Activated CD4-positive, alpha-beta T cell treated with anti-CD3 and anti-CD28 coated beads, Interleukin-2, amount 10 ng/mL, durations not matched to agents 24 days and 14 days (primary cell): ENCODE results near the gene DCHS2. TPM values are rescaled to one million over a fixed set of nuclear protein-coding genes. Genes with fewer than 3 reads are reported as not detected.

ENCODE experiments used
- DNase-seq: peaks from one replicate; pipeline ENCODE4 v3.0.0; 2022
- H3K27ac Mint-ChIP-seq: one replicate; pipeline ENCODE4 v1.8.0; 2022; ENCODE audit warnings: mild to moderate bottlenecking, mixed read lengths
- H3K27me3 Mint-ChIP-seq: one replicate; pipeline ENCODE4 v1.8.0; 2022; ENCODE audit warnings: mixed read lengths
- H3K36me3 Mint-ChIP-seq: one replicate; pipeline ENCODE4 v1.8.0; 2022; ENCODE audit warnings: low read depth, mild to moderate bottlenecking, mixed read lengths
- H3K4me1 Mint-ChIP-seq: one replicate; pipeline ENCODE4 v1.8.0; 2021; ENCODE audit warnings: mixed read lengths
- H3K4me3 Mint-ChIP-seq: one replicate; pipeline ENCODE4 v1.8.0; 2022; ENCODE audit warnings: mild to moderate bottlenecking, moderate library complexity, mixed read lengths
- H3K9me3 Mint-ChIP-seq: one replicate; pipeline ENCODE4 v1.8.0; 2021; ENCODE audit warnings: mixed read lengths
- intact Hi-C: fragments of 100-400 bp; cut with micrococcal nuclease; formaldehyde crosslinking; loops from one replicate; pipeline ENCODE4 v1.15.1; 2023
- total RNA-seq: library from RNA; stranded (reverse); gene quantifications from 2 replicates; pipeline ENCODE4 v1.2.3, GENCODE V29; 2022

The DCHS2 gene
- total RNA-seq, 1 donor from 2014 or later = not detected

GRCh38 chr4:154454710-154455109 lies 36.9 kb downstream of the DCHS2 start:
- H3K27ac Mint-ChIP-seq = no peak overlapping the region
- DNase-seq = no peak
- intact Hi-C loops = no loop called here
- H3K36me3 Mint-ChIP-seq = no peaks in the 10 kb centered on the region
- H3K9me3 Mint-ChIP-seq = no peaks in the 10 kb centered on the region
- H3K27me3 Mint-ChIP-seq = peaks cover 1% of the 10 kb centered on the region
- no peaks in the 10 kb centered on the region for H3K4me1 Mint-ChIP-seq
- no peak overlapping the region for H3K4me3 Mint-ChIP-seq

GRCh38 chr4:154452798-154453346 lies 38.7 kb downstream of the DCHS2 start:
- Mint-ChIP-seq H3K27ac (no peak overlapping the region), H3K4me3 (no peak overlapping the region), H3K27me3 (no peaks in the 10 kb centered on the region)

GRCh38 chr4:154450966-154451365 lies 40.6 kb downstream of the DCHS2 start:
- H3K9me3 Mint-ChIP-seq = no peaks in the 10 kb centered on the region
- intact Hi-C loops = no loop called here
- no peaks in the 10 kb centered on the region for H3K36me3 Mint-ChIP-seq
- no peak for DNase-seq
- no peaks in the 10 kb centered on the region for H3K27me3 Mint-ChIP-seq
- H3K4me1 Mint-ChIP-seq = no peaks in the 10 kb centered on the region
- no peak overlapping the region for H3K4me3 Mint-ChIP-seq
- no peak overlapping the region for H3K27ac Mint-ChIP-seq

More at GRCh38 chr4:154452798-154453346, 38.7 kb downstream of the DCHS2 start:
- intact Hi-C loops = no loop called here
- H3K4me1 Mint-ChIP-seq = no peaks in the 10 kb centered on the region
- no peaks in the 10 kb centered on the region for H3K36me3 Mint-ChIP-seq
- DNase-seq = no peak
- H3K9me3 Mint-ChIP-seq = no peaks in the 10 kb centered on the region

GRCh38 chr4:154444958-154445357 lies 46.6 kb downstream of the DCHS2 start:
- no peak overlapping the region for H3K27ac Mint-ChIP-seq
- H3K27me3 Mint-ChIP-seq = no peaks in the 10 kb centered on the region
- no peaks in the 10 kb centered on the region for H3K36me3 Mint-ChIP-seq
- intact Hi-C loops = no loop called here
- H3K4me3 Mint-ChIP-seq = no peak overlapping the region
- DNase-seq = no peak
- H3K9me3 Mint-ChIP-seq = no peaks in the 10 kb centered on the region
- no peaks in the 10 kb centered on the region for H3K4me1 Mint-ChIP-seq

- intact Hi-C loops = no loop called here
- H3K27ac Mint-ChIP-seq = no peak overlapping the region
- no peaks in the 10 kb centered on the region for H3K9me3 Mint-ChIP-seq
- DNase-seq = no peak
- H3K4me1 Mint-ChIP-seq = no peaks in the 10 kb centered on the region
- no peaks in the 10 kb centered on the region for H3K36me3 Mint-ChIP-seq
- peaks cover 3% of the 10 kb centered on the region for H3K27me3 Mint-ChIP-seq
- H3K4me3 Mint-ChIP-seq = no peak overlapping the region
These were observed 49.6 kb downstream of the DCHS2 start for GRCh38 chr4:154441982-154442381.

GRCh38 chr4:154441124-154441523 lies 50.5 kb downstream of the DCHS2 start:
- no peaks in the 10 kb centered on the region for H3K4me1 Mint-ChIP-seq
- H3K36me3 Mint-ChIP-seq = no peaks in the 10 kb centered on the region

GRCh38 chr4:154439224-154439623 lies 52.4 kb downstream of the DCHS2 start:
- H3K9me3 Mint-ChIP-seq = no peaks in the 10 kb centered on the region
- H3K4me3 Mint-ChIP-seq = no peak overlapping the region
- H3K36me3 Mint-ChIP-seq = no peaks in the 10 kb centered on the region
- no peak overlapping the region for H3K27ac Mint-ChIP-seq
- no peak for DNase-seq
- intact Hi-C loops = no loop called here
- peaks cover 7% of the 10 kb centered on the region for H3K27me3 Mint-ChIP-seq
- no peaks in the 10 kb centered on the region for H3K4me1 Mint-ChIP-seq

More at GRCh38 chr4:154441124-154441523, 50.5 kb downstream of the DCHS2 start:
- DNase-seq = no peak
- H3K9me3 Mint-ChIP-seq = no peaks in the 10 kb centered on the region
- no peak overlapping the region for H3K27ac Mint-ChIP-seq
- no peak overlapping the region for H3K4me3 Mint-ChIP-seq
- peaks cover 5% of the 10 kb centered on the region for H3K27me3 Mint-ChIP-seq
- intact Hi-C loops = no loop called here

GRCh38 chr4:154435895-154436294 lies 55.7 kb downstream of the DCHS2 start:
- peaks cover 7% of the 10 kb centered on the region for H3K27me3 Mint-ChIP-seq
- H3K36me3 Mint-ChIP-seq = no peaks in the 10 kb centered on the region
- H3K4me1 Mint-ChIP-seq = no peaks in the 10 kb centered on the region
- H3K4me3 Mint-ChIP-seq = no peak overlapping the region
- H3K27ac Mint-ChIP-seq = no peak overlapping the region
- intact Hi-C loops = no loop called here
- DNase-seq = no peak
- H3K9me3 Mint-ChIP-seq = no peaks in the 10 kb centered on the region

- no peak for DNase-seq
- Mint-ChIP-seq H3K36me3 (no peaks in the 10 kb centered on the region), H3K27me3 (peaks cover 15% of the 10 kb centered on the region), H3K27ac (no peak overlapping the region), H3K4me1 (no peaks in the 10 kb centered on the region), H3K9me3 (no peaks in the 10 kb centered on the region), H3K4me3 (no peak overlapping the region)
- intact Hi-C loops = no loop called here
These were observed 58.1 kb downstream of the DCHS2 start for GRCh38 chr4:154433543-154433942.

- H3K27me3 Mint-ChIP-seq = peaks cover 17% of the 10 kb centered on the region
- no peak overlapping the region for H3K27ac Mint-ChIP-seq
- no peaks in the 10 kb centered on the region for H3K4me1 Mint-ChIP-seq
- intact Hi-C loops = no loop called here
- no peaks in the 10 kb centered on the region for H3K9me3 Mint-ChIP-seq
- DNase-seq = no peak
- H3K4me3 Mint-ChIP-seq = no peak overlapping the region
- no peaks in the 10 kb centered on the region for H3K36me3 Mint-ChIP-seq
These were observed 62.4 kb downstream of the DCHS2 start for GRCh38 chr4:154429176-154429575.

GRCh38 chr4:154427149-154427548 lies 64.5 kb downstream of the DCHS2 start:
- intact Hi-C loops = no loop called here
- Mint-ChIP-seq H3K27me3 (peaks cover 23% of the 10 kb centered on the region), H3K4me3 (no peak overlapping the region), H3K9me3 (no peaks in the 10 kb centered on the region), H3K27ac (no peak overlapping the region), H3K4me1 (no peaks in the 10 kb centered on the region), H3K36me3 (no peaks in the 10 kb centered on the region)
- no peak for DNase-seq

- Mint-ChIP-seq H3K4me3 (no peak overlapping the region), H3K27me3 (peaks cover 24% of the 10 kb centered on the region), H3K36me3 (no peaks in the 10 kb centered on the region), H3K9me3 (no peaks in the 10 kb centered on the region), H3K4me1 (no peaks in the 10 kb centered on the region), H3K27ac (no peak overlapping the region)
- no peak for DNase-seq
- intact Hi-C loops = no loop called here
These were observed 66.1 kb downstream of the DCHS2 start for GRCh38 chr4:154425514-154425913.

GRCh38 chr4:154424810-154425484 lies 66.7 kb downstream of the DCHS2 start:
- Mint-ChIP-seq H3K36me3 (no peaks in the 10 kb centered on the region), H3K4me3 (no peak overlapping the region), H3K27ac (no peak overlapping the region), H3K9me3 (no peaks in the 10 kb centered on the region), H3K4me1 (no peaks in the 10 kb centered on the region), H3K27me3 (peaks cover 22% of the 10 kb centered on the region)
- intact Hi-C loops = no loop called here
- DNase-seq = no peak

GRCh38 chr4:154422152-154422551 lies 69.4 kb downstream of the DCHS2 start:
- Mint-ChIP-seq H3K36me3 (no peaks in the 10 kb centered on the region), H3K4me3 (no peak overlapping the region), H3K9me3 (no peaks in the 10 kb centered on the region), H3K27ac (no peak overlapping the region), H3K27me3 (peaks cover 33% of the 10 kb centered on the region), H3K4me1 (no peaks in the 10 kb centered on the region)
- DNase-seq = no peak
- intact Hi-C loops = no loop called here

GRCh38 chr4:154421618-154422017 lies 70.0 kb downstream of the DCHS2 start:
- Mint-ChIP-seq H3K9me3 (no peaks in the 10 kb centered on the region), H3K27me3 (peaks cover 38% of the 10 kb centered on the region), H3K4me3 (no peak overlapping the region), H3K36me3 (no peaks in the 10 kb centered on the region), H3K27ac (no peak overlapping the region), H3K4me1 (peaks cover 4% of the 10 kb centered on the region)
- DNase-seq = no peak
- intact Hi-C loops = no loop called here
